GM21576 (cell line): Measurements from ENCODE around the gene IL24.

Source experiments
- ATAC-seq: cut with Tn5 transposase; IDR thresholded peaks from one replicate; pipeline ENCODE4 v1.9.1; 2021; ENCODE audit warnings: mild to moderate bottlenecking, moderate library complexity; ENCODE audit not compliant: unreplicated experiment

IL24 gene

DNA sequence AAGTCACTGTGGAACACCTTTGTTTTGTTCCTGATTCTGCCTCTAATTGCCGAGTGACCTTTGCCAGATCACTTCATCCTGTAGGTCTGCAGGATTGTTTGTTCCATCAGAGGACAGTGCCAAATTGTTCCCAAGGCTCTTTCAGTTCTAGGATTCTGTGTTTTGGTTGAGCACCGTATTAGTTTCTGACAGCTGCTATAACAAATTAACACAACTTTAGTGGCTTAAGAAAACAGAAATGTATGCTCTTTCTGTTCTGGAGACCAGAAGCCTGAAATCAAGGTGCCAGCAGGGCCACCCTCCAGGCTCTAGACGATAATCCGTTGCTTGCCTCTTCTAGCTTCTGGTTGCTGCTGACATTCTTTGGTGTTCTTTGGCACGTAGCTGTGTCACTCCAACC lies 52.4 kb downstream of the IL24 start:
- ATAC-seq = no peak

DNA sequence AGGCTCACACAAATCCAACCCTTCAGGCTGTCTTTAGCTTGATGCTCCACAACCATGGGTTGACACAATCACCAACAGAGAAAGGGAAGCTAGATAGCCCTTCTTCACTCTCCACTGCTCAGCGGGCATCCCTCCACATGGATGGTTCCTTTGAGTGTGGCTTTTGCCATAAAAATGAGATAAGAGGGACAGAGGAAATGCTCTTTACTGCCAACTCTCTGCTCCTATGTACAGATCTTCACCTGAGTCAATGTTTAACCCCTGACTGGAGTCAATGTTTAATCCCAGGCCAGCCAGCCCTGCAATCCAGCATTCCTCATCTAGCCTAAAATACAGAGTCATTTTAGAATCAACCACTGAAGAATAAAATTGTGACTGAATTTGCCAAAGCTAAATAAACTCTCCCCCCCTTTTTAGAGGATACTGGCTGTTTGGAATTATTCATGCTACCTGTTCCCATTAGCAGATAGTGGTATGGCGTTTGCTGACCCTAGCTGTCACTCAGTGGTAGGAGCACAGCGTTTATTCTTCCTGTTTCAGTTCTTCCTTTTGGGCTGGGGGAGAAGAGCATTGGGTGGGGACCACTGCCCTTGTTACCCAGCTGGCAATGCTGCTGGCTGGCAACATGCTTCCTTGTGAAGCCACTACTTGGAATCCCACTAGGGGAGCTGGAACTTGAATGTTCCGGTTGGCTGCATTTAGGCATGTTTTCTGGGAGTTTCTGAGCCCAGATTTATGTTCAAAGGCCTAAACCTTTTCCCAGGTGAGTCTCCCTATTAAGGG lies 54.3 kb downstream of the IL24 start:
- ATAC-seq = no peak

DNA sequence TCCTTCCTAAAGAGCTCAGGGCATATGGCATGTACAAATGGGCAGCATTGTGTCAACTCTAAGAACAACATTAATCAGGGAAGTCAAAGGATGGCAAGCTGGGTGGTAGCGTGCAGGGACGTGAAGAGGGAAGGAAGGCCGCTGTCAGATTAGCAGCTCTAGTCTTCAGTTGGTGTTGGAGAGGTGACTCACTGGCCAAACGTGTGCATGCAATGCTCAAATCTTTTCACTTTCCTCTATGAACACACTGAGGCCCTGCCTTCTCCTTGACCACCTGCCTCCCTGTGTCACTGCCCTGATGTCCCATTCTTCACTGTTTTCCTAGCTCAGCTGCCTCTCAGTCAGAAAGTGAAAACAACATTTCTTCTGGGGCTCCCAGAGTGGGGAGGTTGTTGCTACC lies 54.9 kb downstream of the IL24 start:
- no peak for ATAC-seq

DNA sequence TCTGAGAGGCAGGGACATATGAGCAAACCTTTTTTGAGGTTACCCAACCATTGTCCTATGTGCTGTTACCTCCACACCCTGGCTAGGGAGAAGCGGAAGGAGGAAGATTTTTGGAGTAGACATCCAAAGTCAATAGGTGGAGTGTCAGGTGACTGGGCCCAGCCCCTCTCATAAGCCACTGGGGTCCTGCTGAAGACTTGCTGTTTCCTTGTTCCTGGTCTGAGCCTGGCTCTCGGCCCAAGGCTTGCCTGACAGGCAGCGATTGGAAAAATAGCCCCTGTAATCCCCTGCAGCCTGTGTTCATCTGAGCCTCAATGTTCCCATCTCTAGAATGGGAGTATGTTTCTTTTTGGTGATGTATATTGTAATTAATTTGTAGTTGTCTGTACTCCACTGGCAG lies 55.9 kb downstream of the IL24 start:
- no peak for ATAC-seq

DNA sequence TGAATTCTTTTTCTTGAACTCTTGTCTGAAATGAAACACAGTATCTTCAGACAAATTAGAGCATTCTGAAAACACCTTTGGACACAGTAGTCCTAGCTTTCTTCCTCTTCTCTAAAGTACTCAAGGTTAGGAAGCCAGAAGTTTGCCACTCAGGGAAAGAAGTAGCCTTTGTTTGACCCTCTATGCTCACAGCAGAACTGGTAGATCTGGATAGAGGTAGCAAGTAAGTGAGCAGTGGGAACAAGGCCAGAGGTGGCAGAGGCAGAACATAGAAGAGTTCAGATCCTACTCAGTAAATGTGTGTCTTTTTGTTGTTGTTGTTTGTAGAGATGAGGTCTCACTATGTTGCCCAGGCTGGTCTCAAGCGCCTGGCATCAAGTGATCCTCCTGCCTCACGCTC lies 56.4 kb downstream of the IL24 start:
- ATAC-seq = no peak
